ENCODE results near the gene SLC25A12. TPM values are rescaled to one million over a fixed set of nuclear protein-coding genes. Genes with fewer than 3 reads are reported as not detected.

Gene SLC25A12
- total and polyA plus RNA-seq, 2 of the 13 experiments (the other 11 are each of a cell fraction or from before 2014, with no cell fraction given): 8.1 to 15.9 TPM

- TF ChIP-seq SRSF9 (IDR thresholded peaks at IDR 0.05; ENCODE audit: borderline replicate concordance, insufficient read depth, low read depth, low read length, poor library complexity, severe bottlenecking): no peak
- TF ChIP-seq CENPX (CRISPR knock-in tag; IDR thresholded peaks at IDR 0.05): no peak
- no peak for TF ChIP-seq KLF11 (CRISPR knock-in tag; IDR thresholded peaks at IDR 0.05)
- TF ChIP-seq ATF7 (IDR thresholded peaks at IDR 0.05): no peak
- no peak for TF ChIP-seq ATF7 (CRISPR knock-in tag; IDR thresholded peaks at IDR 0.05)
- no peak for TF ChIP-seq PHF20 (CRISPR knock-in tag; IDR thresholded peaks at IDR 0.05)
- no peak for TF ChIP-seq TCF12 (IDR thresholded peaks at IDR 0.05)
- no peak for TF ChIP-seq TCF12 (CRISPR knock-in tag; IDR thresholded peaks at IDR 0.05)
- TF ChIP-seq ZSCAN22 (CRISPR knock-in tag; IDR thresholded peaks at IDR 0.05): no peak
- TF ChIP-seq TARDBP (CRISPR knock-in tag; IDR thresholded peaks at IDR 0.05): no peak
- no peak for TF ChIP-seq SP1 (IDR thresholded peaks at IDR 0.05)
- TF ChIP-seq SP1 (CRISPR knock-in tag; IDR thresholded peaks at IDR 0.05): no peak
- peak; percentile 87 for TF ChIP-seq TBX2 (CRISPR knock-in tag; IDR thresholded peaks at IDR 0.05; ENCODE audit: borderline replicate concordance)
- TF ChIP-seq ZNF614 (CRISPR knock-in tag; IDR thresholded peaks at IDR 0.05; ENCODE audit: borderline replicate concordance): 0 out of 2 replicates have a peak, but pooled peaks have one; percentile 15
- TF ChIP-seq ZBTB7B (CRISPR knock-in tag; IDR thresholded peaks at IDR 0.05): no peak; the same call in 1 of the 2 replicates
- no peak; the same call in 1 of the 2 replicates for TF ChIP-seq REPIN1 (CRISPR knock-in tag; IDR thresholded peaks at IDR 0.05; ENCODE audit: borderline replicate concordance, low read depth)
- TF ChIP-seq, protein P1, sequence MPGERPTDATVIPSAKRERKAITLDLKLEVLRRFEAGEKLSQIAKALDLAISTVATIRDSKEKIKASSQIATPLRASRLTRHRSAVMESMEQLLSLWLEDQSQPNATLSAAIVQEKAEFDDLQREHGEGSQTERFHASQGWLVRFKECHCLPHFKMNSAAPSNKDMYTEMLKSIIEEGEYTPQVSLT (CRISPR knock-in tag; IDR thresholded peaks at IDR 0.05; ENCODE audit: borderline replicate concordance, low read depth): no peak
- no peak for TF ChIP-seq ZNF557 (CRISPR knock-in tag; IDR thresholded peaks at IDR 0.05)
- no peak for TF ChIP-seq ZNF552 (CRISPR knock-in tag; IDR thresholded peaks at IDR 0.05; ENCODE audit: borderline replicate concordance)
- TF ChIP-seq ZNF329 (CRISPR knock-in tag; IDR thresholded peaks at IDR 0.05; ENCODE audit: low read depth): no peak
- no peak for TF ChIP-seq ZNF205 (CRISPR knock-in tag; IDR thresholded peaks at IDR 0.05)
- TF ChIP-seq LBX2 (CRISPR knock-in tag; IDR thresholded peaks at IDR 0.05; ENCODE audit: borderline replicate concordance): no peak
- no peak for TF ChIP-seq ZNF589 (CRISPR knock-in tag; conservative IDR thresholded peaks at IDR 0.05)
- TF ChIP-seq, protein P2, sequence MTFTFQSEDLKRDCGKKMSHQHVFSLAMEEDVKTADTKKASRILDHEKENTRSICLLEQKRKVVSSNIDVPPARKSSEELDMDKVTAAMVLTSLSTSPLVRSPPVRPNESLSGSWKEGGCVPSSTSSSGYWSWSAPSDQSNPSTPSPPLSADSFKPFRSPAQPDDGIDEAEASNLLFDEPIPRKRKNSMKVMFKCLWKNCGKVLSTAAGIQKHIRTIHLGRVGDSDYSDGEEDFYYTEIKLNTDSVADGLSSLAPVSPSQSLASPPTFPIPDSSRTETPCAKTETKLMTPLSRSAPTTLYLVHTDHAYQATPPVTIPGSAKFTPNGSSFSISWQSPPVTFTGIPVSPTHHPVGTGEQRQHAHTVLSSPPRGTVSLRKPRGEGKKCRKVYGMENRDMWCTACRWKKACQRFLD (CRISPR knock-in tag; IDR thresholded peaks at IDR 0.05; ENCODE audit: borderline replicate concordance): no peak
- no peak for TF ChIP-seq SMC3 (IDR thresholded peaks at IDR 0.05; ENCODE audit: low read length)
- no peak for TF ChIP-seq GTF3A (CRISPR knock-in tag; conservative IDR thresholded peaks at IDR 0.05)
- TF ChIP-seq AHR (CRISPR knock-in tag; IDR thresholded peaks at IDR 0.05): no peak
- no peak for TF ChIP-seq MEF2D (CRISPR knock-in tag; IDR thresholded peaks at IDR 0.05)
- TF ChIP-seq ZNF207 (IDR thresholded peaks at IDR 0.05; ENCODE audit: borderline replicate concordance): no peak
- no peak for TF ChIP-seq KLF12 (CRISPR knock-in tag; IDR thresholded peaks at IDR 0.05; ENCODE audit: borderline replicate concordance)
- TF ChIP-seq SP2 (CRISPR knock-in tag; IDR thresholded peaks at IDR 0.05): no peak
- TF ChIP-seq CC2D1A (CRISPR knock-in tag; IDR thresholded peaks at IDR 0.05): no peak
- TF ChIP-seq ONECUT2 (CRISPR knock-in tag; IDR thresholded peaks at IDR 0.05): peak; percentile 83
These were observed 734 bp downstream of the SLC25A12 start (continued) for GRCh38 chr2:171893196-171893823.
